ENCODE data around the gene VPS37B. TPM values are rescaled to one million over a fixed set of nuclear protein-coding genes. Genes with fewer than 3 reads are reported as not detected.
A peak's percentile ranks its signal among the peaks of the same experiment; 100 is the strongest.
"Not testable (repeated sequence)": the region's sequence is repeated elsewhere in the genome, so short reads cannot be mapped to it uniquely, and the experiment has no call there.

The VPS37B gene
- total RNA-seq, 4 donors from 2014 or later, result 21.2 to 52.4 (median 38.1) TPM

DNA sequence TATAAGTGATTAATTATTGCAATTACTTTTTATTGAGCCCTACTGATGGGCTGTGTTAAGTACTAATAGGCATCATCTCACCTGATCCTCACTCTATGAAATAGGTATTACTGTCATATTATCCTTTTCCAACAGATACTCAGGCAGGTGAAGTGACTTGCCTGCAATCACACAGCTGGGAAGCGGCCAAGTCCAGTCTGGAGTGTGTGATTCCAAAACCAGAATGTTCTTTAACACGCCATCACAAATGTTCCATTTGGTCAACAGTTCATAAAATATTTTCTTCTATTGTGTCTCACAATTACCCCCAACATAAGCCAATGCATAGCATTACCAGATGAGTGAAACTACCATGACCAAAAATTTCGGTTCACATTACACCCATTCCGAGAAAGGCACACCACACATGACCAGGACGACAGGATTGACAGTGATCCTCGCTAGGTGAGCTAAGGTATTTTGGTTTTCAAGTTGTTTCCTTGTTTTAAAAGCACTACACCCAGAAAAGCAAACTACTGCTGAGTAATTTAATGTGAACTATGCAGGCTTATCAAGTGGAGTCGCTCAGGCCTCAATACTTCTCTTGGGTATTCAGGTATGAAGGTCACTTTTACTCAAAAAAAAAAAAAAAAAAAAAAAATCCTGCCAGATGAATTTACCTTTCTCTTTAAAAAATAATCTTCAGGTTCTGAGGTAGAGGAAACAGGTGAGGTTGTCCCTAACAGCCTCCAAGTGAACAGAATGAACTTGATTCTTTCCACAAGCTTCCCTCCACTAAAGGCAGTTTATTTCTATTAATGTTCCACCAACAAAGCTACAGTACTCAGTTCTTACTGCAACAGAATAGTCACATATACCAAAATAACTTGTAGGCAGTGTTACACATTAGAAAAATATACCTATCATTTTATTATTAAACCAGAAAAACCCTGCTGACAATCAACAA is 2.4 kb downstream of the VPS37B start:
- intact Hi-C loops (cut with DNase I), result no loop called here
- Histone ChIP-seq H3K27ac (replicated peaks in 1 of 4) (peak overlapping the region; percentile 85 to 96 (median 93)), H3K4me3 (peak overlapping the region; percentile 76 to 96 (median 91))

GRCh38 chr12:122892724-122893123 is 3.2 kb downstream of the VPS37B start:
- WGBS, result 92% methylated on average over 9 of the region's 9 CpGs
- intact Hi-C loops (cut with DNase I); H3K36me3 ChIP-seq; H3K27me3 ChIP-seq; H3K9me3 ChIP-seq; DNase-seq (ENCODE audit: extremely low spot score): not testable (repeated sequence)
- Histone ChIP-seq H3K4me1 (peaks cover 68 to 79% (median 77%) of the 10 kb centered on the region in 4 donors), H3K4me3 (peak overlapping the region in 1 of 4 donors; percentile 33), H3K27ac (replicated peaks in 1 of 4) (peak overlapping the region; percentile 85 to 96 (median 93))

More for the DNA sequence above, 2.4 kb downstream of the VPS37B start:
- peaks cover 0 to 4% (median 0%) of the 10 kb centered on the region in 4 donors for H3K27me3 ChIP-seq
- no peak for DNase-seq (ENCODE audit: extremely low spot score)
- H3K36me3 ChIP-seq, result no peaks in the 10 kb centered on the region
- WGBS, result 79% methylated on average over 7 of the region's 7 CpGs
- no peaks in the 10 kb centered on the region for H3K9me3 ChIP-seq
- no peak for TF ChIP-seq POLR2AphosphoS5 (IDR thresholded peaks at IDR 0.05)
- H3K4me1 ChIP-seq, result peaks cover 62 to 72% (median 69%) of the 10 kb centered on the region in 4 donors

- WGBS, result 14% methylated on average over 10 of the region's 10 CpGs
- H3K4me1 ChIP-seq, result peaks cover 76 to 88% (median 85%) of the 10 kb centered on the region in 4 donors
- no peak for DNase-seq (ENCODE audit: extremely low spot score)
- intact Hi-C loops (cut with DNase I), result no loop called here
- peaks cover 0 to 4% (median 0%) of the 10 kb centered on the region in 4 donors for H3K27me3 ChIP-seq
- peak overlapping the region; percentile 10 to 33 (median 28) for H3K4me3 ChIP-seq
- H3K27ac ChIP-seq (replicated peaks in 1 of 4), result peak overlapping the region; percentile 85 to 96 (median 93)
- no peaks in the 10 kb centered on the region for H3K36me3 ChIP-seq
- TF ChIP-seq CTCF (IDR thresholded peaks at IDR 0.05), result no peak
- no peak for TF ChIP-seq POLR2A (IDR thresholded peaks at IDR 0.05; ENCODE audit: low read depth)
- no peak for TF ChIP-seq EP300 (IDR thresholded peaks at IDR 0.05)
- no peak for TF ChIP-seq POLR2AphosphoS5 (IDR thresholded peaks at IDR 0.05)
- no peaks in the 10 kb centered on the region for H3K9me3 ChIP-seq
Observed at GRCh38 chr12:122891661-122892525, 4.0 kb downstream of the VPS37B start.

DNA sequence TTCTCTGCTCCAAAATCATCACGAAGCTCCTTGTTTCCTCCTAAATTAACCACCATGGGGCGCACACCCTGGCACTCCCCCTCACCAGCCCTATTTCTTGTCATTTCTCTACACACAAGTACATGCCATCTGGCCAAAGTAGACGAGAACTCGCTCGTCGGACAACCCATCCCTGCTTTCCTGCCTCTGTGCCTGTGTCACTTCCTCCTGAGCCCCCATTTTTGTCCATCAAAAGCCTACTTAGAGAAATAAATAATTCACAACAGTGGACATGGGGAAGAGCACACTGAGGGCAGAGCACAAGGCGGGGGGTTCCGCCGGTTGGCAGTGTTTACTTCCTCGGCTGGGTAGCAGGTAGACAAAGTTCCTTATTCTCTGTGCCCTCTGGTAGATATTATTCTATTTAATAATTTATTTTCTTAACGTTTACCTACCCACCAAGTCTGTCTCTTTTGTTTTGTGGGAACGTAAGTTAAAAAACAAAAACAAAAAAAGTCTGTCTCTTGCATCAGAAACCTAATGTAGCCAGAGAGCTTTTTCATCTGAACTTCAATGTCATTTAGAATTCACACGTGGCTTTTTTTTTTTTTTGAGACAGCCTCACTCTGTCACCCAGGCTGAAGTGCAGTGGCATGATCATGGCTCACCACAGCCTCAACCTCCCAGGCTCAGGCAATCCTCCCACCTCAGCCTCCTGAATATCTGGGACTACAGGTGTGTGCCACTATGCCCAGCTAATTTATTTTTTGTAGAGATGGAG is 6.0 kb downstream of the VPS37B start:
- Histone ChIP-seq H3K9me3 (no peaks in the 10 kb centered on the region), H3K36me3 (no peaks in the 10 kb centered on the region), H3K4me1 (peaks cover 85 to 95% (median 90%) of the 10 kb centered on the region in 4 donors), H3K4me3 (no peak overlapping the region), H3K27ac (replicated peaks in 1 of 4) (peak overlapping the region; percentile 77 to 94 (median 82)), H3K27me3 (no peaks in the 10 kb centered on the region)
- no peak for TF ChIP-seq POLR2A (IDR thresholded peaks at IDR 0.05; ENCODE audit: low read depth)
- WGBS, result 69% methylated on average over 13 of the region's 13 CpGs
- DNase-seq (ENCODE audit: extremely low spot score), result no peak
- intact Hi-C loops (cut with DNase I), result no loop called here

- Histone ChIP-seq H3K27me3 (no peaks in the 10 kb centered on the region), H3K36me3 (no peaks in the 10 kb centered on the region), H3K9me3 (no peaks in the 10 kb centered on the region), H3K4me1 (peaks cover 81 to 95% (median 87%) of the 10 kb centered on the region in 4 donors), H3K27ac (replicated peaks in 1 of 4) (peak overlapping the region; percentile 77 to 94 (median 82)), H3K4me3 (peak overlapping the region; percentile 10 to 39 (median 24))
- intact Hi-C loops (cut with DNase I), result no loop called here
- DNase-seq (ENCODE audit: extremely low spot score), result no peak
- WGBS, result 24% methylated on average over 12 of the region's 12 CpGs
- peak; percentile 54 to 63 for TF ChIP-seq POLR2AphosphoS5 (IDR thresholded peaks at IDR 0.05)
- no peak for TF ChIP-seq CTCF (IDR thresholded peaks at IDR 0.05)
Observed at GRCh38 chr12:122888232-122888752, 7.6 kb downstream of the VPS37B start.

Measured in esophagus muscularis mucosa (tissue), 4 donors.